SK-N-SH (cell line): Measurements from ENCODE around the gene RER1.

ENCODE experiments used
- CTCF ChIP-seq: fragments of 200-600 bp; sonication (generic); IDR thresholded peaks from 2 replicates; pipeline ENCODE4 v1.6.1; 2017; ENCODE audit warnings: antibody characterized with exemption, mild to moderate bottlenecking, moderate library complexity
- EP300 ChIP-seq, 2 experiments: IDR thresholded peaks; 2 replicates each; pipeline versions ENCODE4 v1.4.0 to v1.6.1; 2012; ENCODE audit warnings: borderline replicate concordance in 1 of 2, low read depth in 1 of 2, low read length in 1 of 2
- EZH2phosphoT487 ChIP-seq: fragments of 200-600 bp; sonication (generic); IDR thresholded peaks from 2 replicates; pipeline ENCODE4 v1.6.1; 2017; ENCODE audit warnings: low read depth, mixed run types, mild to moderate bottlenecking, antibody characterized with exemption, moderate library complexity, borderline replicate concordance
- FOXM1 ChIP-seq: IDR thresholded peaks from 2 replicates; pipeline ENCODE4 v1.4.0; 2012; ENCODE audit warnings: low read depth, mild to moderate bottlenecking
- JUND ChIP-seq: IDR thresholded peaks from 2 replicates; pipeline ENCODE4 v1.4.0; 2012
- MEF2A ChIP-seq: IDR thresholded peaks from 2 replicates; pipeline ENCODE4 v1.4.0; 2012; ENCODE audit warnings: low read depth, borderline replicate concordance
- POLR2AphosphoS5 ChIP-seq: IDR thresholded peaks from 2 replicates; pipeline ENCODE4 v1.6.1; 2012; ENCODE audit warnings: low read depth, low read length
- RAD21 ChIP-seq: IDR thresholded peaks from 2 replicates; pipeline ENCODE4 v1.6.1; 2012; ENCODE audit warnings: mild to moderate bottlenecking, low read length
- TAF1 ChIP-seq: IDR thresholded peaks from 2 replicates; pipeline ENCODE4 v1.6.1; 2012; ENCODE audit warnings: low read depth, mild to moderate bottlenecking, low read length, moderate library complexity, borderline replicate concordance
- TEAD4 ChIP-seq: IDR thresholded peaks from 2 replicates; pipeline ENCODE4 v1.4.0; 2012; ENCODE audit warnings: mild to moderate bottlenecking, borderline replicate concordance; ENCODE audit not compliant: insufficient read depth
- TF ChIP-seq, protein P1 (sequence below): IDR thresholded peaks from 2 replicates; pipeline ENCODE4 v1.4.0; 2012; ENCODE audit warnings: low read depth, borderline replicate concordance

- TF ChIP-seq CTCF (no peak), FOXM1 (no peak), MEF2A (no peak), EP300 (IDR thresholded peaks at IDR 0.05; ENCODE audit: borderline replicate concordance in 1 of 2, low read depth in 1 of 2, low read length in 1 of 2) (no peak), EZH2phosphoT487 (no peak), POLR2AphosphoS5 (no peak), TAF1 (no peak), TEAD4 (no peak), RAD21 (no peak), JUND (no peak)
- TF ChIP-seq, protein P1, sequence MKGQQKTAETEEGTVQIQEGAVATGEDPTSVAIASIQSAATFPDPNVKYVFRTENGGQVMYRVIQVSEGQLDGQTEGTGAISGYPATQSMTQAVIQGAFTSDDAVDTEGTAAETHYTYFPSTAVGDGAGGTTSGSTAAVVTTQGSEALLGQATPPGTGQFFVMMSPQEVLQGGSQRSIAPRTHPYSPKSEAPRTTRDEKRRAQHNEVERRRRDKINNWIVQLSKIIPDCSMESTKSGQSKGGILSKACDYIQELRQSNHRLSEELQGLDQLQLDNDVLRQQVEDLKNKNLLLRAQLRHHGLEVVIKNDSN = no peak
Measured at GRCh38 chr1:2398871-2399270, 7.2 kb downstream of the RER1 start.
